Body of pancreas (tissue), 4 donors: ENCODE results near the gene PABPN1L.

Experiments used
- CTCF ChIP-seq, 7 experiments: fragments of 450-650 bp in 4 of 7; fragments of 200-600 bp in 3 of 7; sonication (generic) in 3 of 7; IDR thresholded peaks; one replicate each; pipeline ENCODE4 v1.5.1; 2016 to 2019; ENCODE audit warnings: antibody characterized with exemption in 7 of 7
- POLR2A ChIP-seq, 3 donors: fragments of 450-650 bp; IDR thresholded peaks; one replicate each; pipeline ENCODE4 v1.6.1; 2016; ENCODE audit warnings: antibody characterized with exemption in 3 of 3, mild to moderate bottlenecking in 2 of 3

- no peak for TF ChIP-seq CTCF (IDR thresholded peaks at IDR 0.05)
- TF ChIP-seq POLR2A (IDR thresholded peaks at IDR 0.05): no peak
Measured at GRCh38 chr16:88869673-88869980, 3.2 kb upstream of the PABPN1L start.
